Effector memory CD4-positive, alpha-beta T cell (primary cell): ENCODE results near the gene SPRED2.

Experiments used
- DNase-seq, 3 donors: peaks; one replicate each; pipeline ENCODE4 v3.0.0-alpha.2; 2020
- H3K27ac ChIP-seq: 2 replicates; pipeline ENCODE4 v1.7.0; 2013; ENCODE audit warnings: mild to moderate bottlenecking, low read length, moderate library complexity; ENCODE audit not compliant: insufficient read depth, poor library complexity, severe bottlenecking
- H3K27me3 ChIP-seq: replicated peaks from 2 replicates; pipeline ENCODE4 v1.7.0; 2013; ENCODE audit warnings: mild to moderate bottlenecking, low read length; ENCODE audit not compliant: insufficient read depth, control insufficient read depth, poor library complexity, severe bottlenecking
- H3K36me3 ChIP-seq: 2 replicates; pipeline ENCODE4 v1.7.0; 2013; ENCODE audit warnings: mild to moderate bottlenecking, low read length, moderate library complexity; ENCODE audit not compliant: control insufficient read depth, insufficient read depth
- H3K4me1 ChIP-seq: 2 replicates; pipeline ENCODE4 v1.7.0; 2013; ENCODE audit warnings: low read length, mild to moderate bottlenecking; ENCODE audit not compliant: control insufficient read depth, insufficient read depth, poor library complexity, severe bottlenecking
- H3K4me3 ChIP-seq: 2 replicates; pipeline ENCODE4 v1.7.0; 2013; ENCODE audit warnings: low read length, low read depth, mild to moderate bottlenecking; ENCODE audit not compliant: insufficient read depth, poor library complexity, severe bottlenecking
- H3K9me3 ChIP-seq: 2 replicates; pipeline ENCODE4 v1.7.0; 2013; ENCODE audit warnings: mild to moderate bottlenecking, low read length, moderate library complexity; ENCODE audit not compliant: control insufficient read depth

Gene SPRED2

DNA sequence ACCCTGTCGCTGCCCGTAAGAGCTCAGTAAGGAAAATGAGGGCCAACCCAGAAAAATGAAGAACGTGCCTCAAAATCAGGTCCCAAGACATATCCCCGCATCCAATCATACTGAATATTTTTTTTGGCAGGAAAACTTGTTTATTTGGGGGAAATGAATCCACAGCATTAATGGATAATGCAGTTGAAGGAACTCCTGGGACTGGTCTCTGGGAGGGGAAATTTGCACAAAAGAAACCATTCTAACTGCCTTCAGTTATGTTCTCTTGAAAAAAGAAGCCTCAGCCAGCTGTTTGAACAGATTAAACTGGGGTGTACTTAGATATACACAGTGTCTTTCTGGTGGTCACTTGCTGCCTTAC, 61.3 kb downstream of the SPRED2 start:
- Histone ChIP-seq H3K36me3 (no peaks in the 10 kb centered on the region), H3K27ac (no peak overlapping the region), H3K4me3 (no peak overlapping the region), H3K27me3 (no peaks in the 10 kb centered on the region), H3K4me1 (no peaks in the 10 kb centered on the region), H3K9me3 (no peaks in the 10 kb centered on the region)
- DNase-seq, result no peak

- Histone ChIP-seq H3K4me1 (no peaks in the 10 kb centered on the region), H3K27me3 (no peaks in the 10 kb centered on the region), H3K4me3 (no peak overlapping the region)
Measured at GRCh38 chr2:65370387-65371073, 61.9 kb downstream of the SPRED2 start.

GRCh38 chr2:65369980-65370379, 62.4 kb downstream of the SPRED2 start:
- H3K9me3 ChIP-seq, result no peaks in the 10 kb centered on the region
- no peaks in the 10 kb centered on the region for H3K27me3 ChIP-seq
- no peak overlapping the region for H3K27ac ChIP-seq
- H3K36me3 ChIP-seq, result no peaks in the 10 kb centered on the region
- H3K4me1 ChIP-seq, result no peaks in the 10 kb centered on the region
- no peak overlapping the region for H3K4me3 ChIP-seq
- DNase-seq, result no peak

More at GRCh38 chr2:65370387-65371073, 61.9 kb downstream of the SPRED2 start:
- Histone ChIP-seq H3K27ac (no peak overlapping the region), H3K36me3 (no peaks in the 10 kb centered on the region), H3K9me3 (no peaks in the 10 kb centered on the region)
- DNase-seq, result no peak

DNA sequence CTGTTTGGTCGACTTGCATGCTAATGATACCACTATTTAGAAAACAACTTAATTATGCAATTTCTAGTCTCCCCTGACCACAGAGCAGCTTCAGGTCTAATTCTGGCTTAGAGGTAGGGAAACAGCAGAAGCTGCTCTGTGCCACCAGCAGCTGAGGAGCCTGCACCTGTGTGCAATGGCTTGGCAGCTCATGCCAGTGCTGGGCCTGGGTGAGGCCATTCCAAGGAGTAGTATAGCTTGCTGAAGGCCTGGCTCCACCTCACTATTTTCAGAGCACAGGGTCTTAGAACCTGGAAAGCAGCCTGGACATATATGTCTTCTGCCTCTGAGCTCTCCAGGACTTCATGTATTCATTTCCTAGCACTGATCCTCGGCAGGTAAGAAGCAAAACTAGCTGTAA, 62.8 kb downstream of the SPRED2 start:
- H3K4me3 ChIP-seq, result no peak overlapping the region
- no peak overlapping the region for H3K27ac ChIP-seq
- H3K9me3 ChIP-seq, result no peaks in the 10 kb centered on the region
- no peaks in the 10 kb centered on the region for H3K27me3 ChIP-seq
- no peaks in the 10 kb centered on the region for H3K36me3 ChIP-seq
- DNase-seq, result no peak
- H3K4me1 ChIP-seq, result no peaks in the 10 kb centered on the region

DNA sequence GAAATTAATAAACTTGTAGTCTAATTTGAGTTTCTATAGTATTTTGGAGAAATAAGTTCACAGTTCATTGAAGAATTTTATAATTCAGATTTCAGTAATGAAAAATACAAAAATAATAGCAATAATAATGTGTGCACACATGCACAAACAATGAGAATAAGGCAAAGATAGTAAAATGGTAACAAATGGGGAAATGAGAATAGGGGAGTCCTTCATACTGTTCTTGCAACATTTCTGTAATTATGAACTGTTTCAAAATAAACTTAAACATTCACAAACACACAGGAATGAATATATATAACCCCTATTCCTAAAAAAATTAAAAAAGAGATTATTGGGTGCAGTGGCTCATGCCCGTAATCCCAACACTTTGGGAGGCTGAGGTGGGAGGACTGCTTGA, 63.9 kb downstream of the SPRED2 start:
- H3K9me3 ChIP-seq, result no peaks in the 10 kb centered on the region
- H3K27ac ChIP-seq, result no peak overlapping the region
- no peaks in the 10 kb centered on the region for H3K36me3 ChIP-seq
- H3K4me1 ChIP-seq, result no peaks in the 10 kb centered on the region
- no peaks in the 10 kb centered on the region for H3K27me3 ChIP-seq
- DNase-seq, result no peak
- H3K4me3 ChIP-seq, result no peak overlapping the region

- Histone ChIP-seq H3K9me3 (no peaks in the 10 kb centered on the region), H3K4me1 (no peaks in the 10 kb centered on the region), H3K4me3 (no peak overlapping the region), H3K36me3 (no peaks in the 10 kb centered on the region), H3K27ac (no peak overlapping the region), H3K27me3 (no peaks in the 10 kb centered on the region)
- no peak for DNase-seq
Measured at GRCh38 chr2:65367524-65367923, 64.9 kb downstream of the SPRED2 start.

GRCh38 chr2:65366595-65367125, 65.7 kb downstream of the SPRED2 start:
- H3K27me3 ChIP-seq, result no peaks in the 10 kb centered on the region
- H3K4me1 ChIP-seq, result no peaks in the 10 kb centered on the region
- no peak for DNase-seq
- H3K4me3 ChIP-seq, result no peak overlapping the region
- H3K27ac ChIP-seq, result no peak overlapping the region
- no peaks in the 10 kb centered on the region for H3K36me3 ChIP-seq
- H3K9me3 ChIP-seq, result no peaks in the 10 kb centered on the region

- Histone ChIP-seq H3K4me1 (no peaks in the 10 kb centered on the region), H3K9me3 (no peaks in the 10 kb centered on the region), H3K27me3 (no peaks in the 10 kb centered on the region), H3K27ac (no peak overlapping the region), H3K36me3 (no peaks in the 10 kb centered on the region), H3K4me3 (no peak overlapping the region)
- no peak for DNase-seq
Measured at GRCh38 chr2:65364986-65365733, 67.2 kb downstream of the SPRED2 start.

DNA sequence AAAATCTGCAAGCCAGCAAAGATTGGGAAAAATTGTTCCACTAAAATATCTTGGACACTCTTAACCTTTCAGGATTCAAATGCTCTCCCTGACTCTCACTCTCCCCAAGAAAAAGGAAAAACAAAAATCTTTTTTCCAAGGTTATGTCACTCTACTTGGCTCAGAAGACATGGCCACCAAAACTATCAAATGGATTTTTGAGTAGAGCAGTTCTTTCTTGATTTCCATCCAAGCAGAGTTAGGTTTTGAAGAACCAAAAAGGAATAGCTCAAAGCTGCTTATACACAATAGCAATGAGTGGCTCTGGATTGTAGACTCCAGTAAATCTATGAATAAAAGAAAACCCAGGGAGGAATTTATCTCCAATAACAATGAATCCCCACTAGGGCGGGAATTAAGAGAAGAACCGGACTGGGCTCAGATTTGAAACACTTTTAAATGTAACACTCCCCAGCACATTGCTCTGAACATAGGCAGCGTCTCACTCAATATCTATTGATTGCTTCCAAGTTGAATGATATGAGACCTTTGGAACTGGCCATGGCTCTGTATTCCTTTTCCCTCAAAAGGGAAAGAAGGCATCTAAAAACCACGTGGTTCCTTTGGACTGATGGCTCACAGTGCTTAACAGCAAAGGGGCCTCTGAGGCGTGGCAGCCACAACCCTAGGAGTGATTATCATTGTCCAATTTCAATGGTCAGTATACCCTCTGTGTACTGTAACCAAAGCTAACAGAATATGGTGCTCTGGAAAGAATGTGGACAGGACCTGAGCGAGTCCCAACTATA, 68.3 kb downstream of the SPRED2 start:
- Histone ChIP-seq H3K36me3 (no peaks in the 10 kb centered on the region), H3K27me3 (no peaks in the 10 kb centered on the region), H3K27ac (no peak overlapping the region), H3K9me3 (no peaks in the 10 kb centered on the region), H3K4me1 (no peaks in the 10 kb centered on the region), H3K4me3 (no peak overlapping the region)
- DNase-seq, result no peak

DNA sequence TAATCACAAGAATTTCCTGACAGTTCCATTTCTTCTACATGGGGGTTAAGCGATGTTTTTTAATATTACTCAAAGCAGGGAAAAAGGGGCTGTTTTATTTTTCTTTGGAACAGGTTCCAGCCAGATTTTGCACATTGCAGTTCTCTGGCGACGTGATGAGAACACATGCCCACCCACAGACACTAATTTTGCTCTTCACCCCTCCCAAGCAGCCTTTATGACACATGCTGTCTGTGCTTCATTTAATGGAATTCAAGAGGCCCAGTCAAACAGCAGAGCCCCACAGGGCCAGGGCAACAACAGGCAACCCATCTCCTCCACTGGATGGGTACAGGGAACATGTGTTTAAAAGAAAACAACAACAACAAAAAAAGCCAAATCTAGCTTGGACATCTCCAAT, 70.8 kb downstream of the SPRED2 start:
- H3K9me3 ChIP-seq, result no peaks in the 10 kb centered on the region
- no peaks in the 10 kb centered on the region for H3K27me3 ChIP-seq
- H3K36me3 ChIP-seq, result no peaks in the 10 kb centered on the region
- no peak overlapping the region for H3K4me3 ChIP-seq
- no peaks in the 10 kb centered on the region for H3K4me1 ChIP-seq
- H3K27ac ChIP-seq, result no peak overlapping the region
- DNase-seq, result no peak
